Measurements from ENCODE around the gene TAB2. TPM values are rescaled to one million over a fixed set of nuclear protein-coding genes. Genes with fewer than 3 reads are reported as not detected.

Gene TAB2
- total and polyA plus RNA-seq, 9 of the 15 experiments (the other 6 are each of a cell fraction or from before 2014, with no cell fraction given) = 9.1 to 38.3 (median 18.6) TPM

DNA sequence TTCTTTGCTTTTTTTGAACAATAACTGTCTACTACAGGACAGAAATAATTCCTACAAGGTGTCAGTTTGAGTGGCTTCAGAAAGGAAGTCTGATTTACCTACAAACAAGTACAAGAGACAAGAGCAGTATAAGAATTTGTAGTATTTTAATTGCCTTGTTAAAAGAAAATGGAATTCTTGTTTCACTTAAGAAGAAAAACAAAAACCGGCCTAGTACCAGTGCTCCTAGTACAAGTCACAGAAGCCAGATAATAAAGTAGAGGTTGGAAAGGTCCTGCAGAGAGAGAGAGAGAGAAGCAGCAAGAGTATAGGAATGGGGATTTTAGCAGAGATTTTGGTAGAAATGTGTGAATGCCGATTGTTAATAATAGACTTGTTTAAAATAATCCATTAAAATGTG is 6.4 kb downstream of the TAB2 start (continued):
- TF ChIP-seq ETV6 (IDR thresholded peaks at IDR 0.05; ENCODE audit: borderline replicate concordance in 1 of 2, low read depth in 2 of 2, low read length in 1 of 2) (no peak), ETV6 (CRISPR knock-in tag; IDR thresholded peaks at IDR 0.05; ENCODE audit: borderline replicate concordance) (no peak), PPARD (CRISPR knock-in tag; IDR thresholded peaks at IDR 0.05) (no peak), ZNF707 (CRISPR knock-in tag; conservative IDR thresholded peaks at IDR 0.05) (no peak), MAFF (IDR thresholded peaks at IDR 0.05; ENCODE audit: low read length) (no peak), RBM22 (IDR thresholded peaks at IDR 0.05; ENCODE audit: low read depth, low read length, poor library complexity, severe bottlenecking) (no peak), ELF2 (CRISPR knock-in tag; IDR thresholded peaks at IDR 0.05) (no peak)
- TF ChIP-seq, protein P1, sequence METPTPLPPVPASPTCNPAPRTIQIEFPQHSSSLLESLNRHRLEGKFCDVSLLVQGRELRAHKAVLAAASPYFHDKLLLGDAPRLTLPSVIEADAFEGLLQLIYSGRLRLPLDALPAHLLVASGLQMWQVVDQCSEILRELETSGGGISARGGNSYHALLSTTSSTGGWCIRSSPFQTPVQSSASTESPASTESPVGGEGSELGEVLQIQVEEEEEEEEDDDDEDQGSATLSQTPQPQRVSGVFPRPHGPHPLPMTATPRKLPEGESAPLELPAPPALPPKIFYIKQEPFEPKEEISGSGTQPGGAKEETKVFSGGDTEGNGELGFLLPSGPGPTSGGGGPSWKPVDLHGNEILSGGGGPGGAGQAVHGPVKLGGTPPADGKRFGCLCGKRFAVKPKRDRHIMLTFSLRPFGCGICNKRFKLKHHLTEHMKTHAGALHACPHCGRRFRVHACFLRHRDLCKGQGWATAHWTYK (CRISPR knock-in tag; IDR thresholded peaks at IDR 0.05) = no peak

- Histone ChIP-seq H3K79me2 (ENCODE audit: control insufficient read depth, insufficient read depth, low read length) (peaks cover 97% of the 10 kb centered on the region), H3K27ac (ENCODE audit: extremely low read depth, low read depth, low read length) (no peak overlapping the region), H3K27me3 (ENCODE audit: control insufficient read depth in 2 of 2, insufficient read depth in 2 of 2, low read length in 2 of 2) (no peaks in the 10 kb centered on the region), H3K4me1 (replicated peaks in 1 of 2; ENCODE audit: control insufficient read depth in 2 of 2, insufficient read depth in 2 of 2, low read length in 2 of 2) (peaks cover 4 to 8% of the 10 kb centered on the region in 2 experiments; a peak in 4 of 5 replicates), H3K9me1 (ENCODE audit: control insufficient read depth, insufficient read depth, low read length) (no peaks in the 10 kb centered on the region), H3K36me3 (ENCODE audit: control insufficient read depth, insufficient read depth, low read length) (no peaks in the 10 kb centered on the region), H3K4me3 (no peak overlapping the region), H4K20me1 (replicated peaks; ENCODE audit: control insufficient read depth, insufficient read depth, low read length) (peaks cover 7% of the 10 kb centered on the region), H3K9ac (ENCODE audit: insufficient read depth in 1 of 2, low read depth in 2 of 2, low read length in 2 of 2) (no peak overlapping the region), H2AFZ (ENCODE audit: low read depth, low read length) (no peak overlapping the region), H3K4me2 (ENCODE audit: insufficient read depth, low read length) (no peak overlapping the region), H3K9me3 (replicated peaks; ENCODE audit: control insufficient read depth, insufficient read depth, low read depth, low read length) (no peaks in the 10 kb centered on the region)
- CTCF ChIA-PET (ENCODE audit: low intra/inter-chr PET ratio) = interaction anchor here (0.7 kb wide), 1 partner anchor 609 kb away, joined by 3 read pairs; no protein-coding TSS in a partner anchor
- DNase-seq (ENCODE audit: extremely low read depth in 1 of 4, low spot score in 3 of 4) = no peak
- intact Hi-C loops (cut with micrococcal nuclease) = loop anchor here (5.0 kb wide), 1 partner anchor 33 kb away; no protein-coding TSS in a partner anchor
- in situ Hi-C loops (cut with MboI) = no loop called here
- ATAC-seq = 0 out of 3 replicates have a peak, but pooled peaks have one; percentile 14
- POLR2A ChIA-PET = interaction anchor here (1.4 kb wide), 1 partner anchor 9 kb away, joined by 3 read pairs; no protein-coding TSS in a partner anchor
- FAIRE-seq = no peak
- BruUV-seq (replicated peaks) = no TSS peak
- TF ChIP-seq HNRNPUL1 (IDR thresholded peaks at IDR 0.05; ENCODE audit: low read length) (no peak), CREB3L1 (IDR thresholded peaks at IDR 0.05; ENCODE audit: borderline replicate concordance, low read depth) (no peak), AFF4 (CRISPR knock-in tag; IDR thresholded peaks at IDR 0.05) (no peak), BRF1 (IDR thresholded peaks at IDR 0.05; ENCODE audit: borderline replicate concordance, extremely low read depth, insufficient read length) (no peak), HLTF (IDR thresholded peaks at IDR 0.05) (no peak), SIRT6 (IDR thresholded peaks at IDR 0.05; ENCODE audit: low read depth, low read length) (no peak), ZNF511 (CRISPR knock-in tag; IDR thresholded peaks at IDR 0.05) (no peak)
These were observed 6.9 kb downstream of the TAB2 start for GRCh38 chr6:149324428-149324827.
